SK-N-SH treated with all-trans-retinoic acid at 6 μM for 48 hours (cell line): ENCODE results near the gene ADGRG4.

ENCODE experiments used
- ATAC-seq: fragments of 200-7000 bp; cut with Tn5 transposase; 3 replicates; pipeline ENCODE4 v1.9.1; 2020; ENCODE audit warnings: mild to moderate bottlenecking, moderate library complexity
- ARNTL ChIP-seq: fragments of 450-650 bp; formaldehyde crosslinking; IDR thresholded peaks from 2 replicates; pipeline ENCODE4 v1.5.0; 2020; ENCODE audit warnings: low read depth, mild to moderate bottlenecking, moderate library complexity, borderline replicate concordance
- CSDC2 ChIP-seq: fragments of 250-450 bp; sonication (Bioruptor Pico); IDR thresholded peaks from 2 replicates; pipeline ENCODE4 v1.5.0; 2020; ENCODE audit warnings: mild to moderate bottlenecking, moderate library complexity
- ESRRG ChIP-seq: fragments of 250-450 bp; sonication (Bioruptor Pico); IDR thresholded peaks from 2 replicates; pipeline ENCODE4 v1.6.1; 2021; ENCODE audit warnings: mild to moderate bottlenecking
- GLIS3 ChIP-seq: fragments of 250-450 bp; sonication (Bioruptor Pico); IDR thresholded peaks from 2 replicates; pipeline ENCODE4 v1.5.0; 2020; ENCODE audit warnings: mild to moderate bottlenecking, moderate library complexity
- ISL1 ChIP-seq: fragments of 250-450 bp; sonication (Bioruptor Pico); IDR thresholded peaks from 2 replicates; pipeline ENCODE4 v2.1.2; 2022; ENCODE audit warnings: mild to moderate bottlenecking, moderate library complexity
- OSR1 ChIP-seq: fragments of 250-450 bp; sonication (Bioruptor Pico); IDR thresholded peaks from 2 replicates; pipeline ENCODE4 v1.8.0; 2022; ENCODE audit warnings: moderate library complexity, mild to moderate bottlenecking, inconsistent platforms
- PATZ1 ChIP-seq: fragments of 250-450 bp; sonication (Bioruptor Pico); IDR thresholded peaks from 2 replicates; pipeline ENCODE4 v1.8.0; 2020; ENCODE audit warnings: mild to moderate bottlenecking, moderate library complexity, borderline replicate concordance
- POU6F1 ChIP-seq: fragments of 250-450 bp; sonication (Bioruptor Pico); IDR thresholded peaks from 2 replicates; pipeline ENCODE4 v1.8.0; 2021; ENCODE audit warnings: low read depth, mild to moderate bottlenecking, moderate library complexity, borderline replicate concordance
- PPARA ChIP-seq: fragments of 250-450 bp; sonication (Bioruptor Pico); IDR thresholded peaks from 2 replicates; pipeline ENCODE4 v1.5.0; 2020; ENCODE audit warnings: mild to moderate bottlenecking, borderline replicate concordance
- RARB ChIP-seq: fragments of 250-450 bp; sonication (Bioruptor Pico); IDR thresholded peaks from 2 replicates; pipeline ENCODE4 v1.8.0; 2021; ENCODE audit warnings: mild to moderate bottlenecking, moderate library complexity
- SNAI2 ChIP-seq: fragments of 250-450 bp; sonication (Bioruptor Pico); IDR thresholded peaks from 2 replicates; pipeline ENCODE4 v1.5.0; 2020; ENCODE audit warnings: mild to moderate bottlenecking, moderate library complexity
- TCF4 ChIP-seq: fragments of 250-450 bp; sonication (Bioruptor Pico); IDR thresholded peaks from 2 replicates; pipeline ENCODE4 v1.8.0; 2021; ENCODE audit warnings: mild to moderate bottlenecking, moderate library complexity, borderline replicate concordance
- TOX ChIP-seq: fragments of 250-450 bp; sonication (Bioruptor Pico); IDR thresholded peaks from 2 replicates; pipeline ENCODE4 v1.8.0; 2021; ENCODE audit warnings: mild to moderate bottlenecking, moderate library complexity, borderline replicate concordance
- TSHZ2 ChIP-seq: fragments of 250-450 bp; sonication (Bioruptor Pico); IDR thresholded peaks from 2 replicates; pipeline ENCODE4 v1.5.0; 2020; ENCODE audit warnings: mild to moderate bottlenecking, moderate library complexity
- ZFP3 ChIP-seq: fragments of 250-450 bp; sonication (Bioruptor Pico); IDR thresholded peaks from 2 replicates; pipeline ENCODE4 v1.5.0; 2020; ENCODE audit warnings: mild to moderate bottlenecking, moderate library complexity
- ZFP30 ChIP-seq: fragments of 450-650 bp; formaldehyde crosslinking; IDR thresholded peaks from 2 replicates; pipeline ENCODE4 v1.5.0; 2022; ENCODE audit warnings: mild to moderate bottlenecking, moderate library complexity
- ZNF565 ChIP-seq: fragments of 450-650 bp; formaldehyde crosslinking; conservative IDR thresholded peaks from 2 replicates; pipeline ENCODE4 v1.5.0; 2020; ENCODE audit warnings: low read depth, mild to moderate bottlenecking, moderate library complexity
- ZNF70 ChIP-seq: fragments of 450-650 bp; formaldehyde crosslinking; IDR thresholded peaks from 2 replicates; pipeline ENCODE4 v1.5.0; 2020; ENCODE audit warnings: mild to moderate bottlenecking, moderate library complexity
- ZNF8 ChIP-seq: fragments of 450-650 bp; formaldehyde crosslinking; IDR thresholded peaks from 2 replicates; pipeline ENCODE4 v1.5.0; 2020; ENCODE audit warnings: mild to moderate bottlenecking, moderate library complexity

The ADGRG4 gene

GRCh38 chrX:136395271-136395670 is 94.5 kb downstream of the ADGRG4 start:
- ATAC-seq, result no peak
- no peak for TF ChIP-seq ARNTL (CRISPR knock-in tag)
- no peak for TF ChIP-seq ZNF70 (CRISPR knock-in tag)

- TF ChIP-seq OSR1 (CRISPR knock-in tag) (no peak), ZNF565 (CRISPR knock-in tag) (no peak), ZNF8 (CRISPR knock-in tag) (no peak)
- no peak for ATAC-seq
These were observed 96.2 kb downstream of the ADGRG4 start for GRCh38 chrX:136397001-136397400.

- no peak for TF ChIP-seq ESRRG (CRISPR knock-in tag)
- TF ChIP-seq ZNF70 (CRISPR knock-in tag), result no peak
- TF ChIP-seq SNAI2 (CRISPR knock-in tag), result no peak
- no peak for TF ChIP-seq PATZ1
- no peak for TF ChIP-seq TCF4 (CRISPR knock-in tag)
- TF ChIP-seq PPARA (CRISPR knock-in tag), result no peak
- TF ChIP-seq OSR1 (CRISPR knock-in tag), result no peak
- TF ChIP-seq ZNF8 (CRISPR knock-in tag), result no peak
- no peak for TF ChIP-seq TSHZ2 (CRISPR knock-in tag)
- TF ChIP-seq ZNF565 (CRISPR knock-in tag), result no peak
- no peak for TF ChIP-seq ARNTL (CRISPR knock-in tag)
- no peak for TF ChIP-seq ISL1 (CRISPR knock-in tag)
- no peak for TF ChIP-seq CSDC2 (CRISPR knock-in tag)
- TF ChIP-seq POU6F1, result no peak
- TF ChIP-seq ZFP30 (CRISPR knock-in tag), result no peak
- no peak for TF ChIP-seq RARB (CRISPR knock-in tag)
- TF ChIP-seq GLIS3 (CRISPR knock-in tag), result no peak
- TF ChIP-seq TOX (CRISPR knock-in tag), result no peak
- TF ChIP-seq, all 23 proteins: peak for 0
- ATAC-seq, result no peak
These were observed 104.4 kb downstream of the ADGRG4 start for GRCh38 chrX:136405126-136405525.

GRCh38 chrX:136417806-136418205 is 117.0 kb downstream of the ADGRG4 start:
- ATAC-seq, result no peak
- no peak for TF ChIP-seq ZNF70 (CRISPR knock-in tag)
- TF ChIP-seq CSDC2 (CRISPR knock-in tag), result no peak
- no peak for TF ChIP-seq PPARA (CRISPR knock-in tag)
- TF ChIP-seq TSHZ2 (CRISPR knock-in tag), result no peak
- no peak for TF ChIP-seq ZFP3 (CRISPR knock-in tag)
- no peak for TF ChIP-seq TOX (CRISPR knock-in tag)
- no peak for TF ChIP-seq ZNF8 (CRISPR knock-in tag)
- TF ChIP-seq SNAI2 (CRISPR knock-in tag), result no peak
- no peak for TF ChIP-seq POU6F1
